IPS DF 6.9 (cell line): ENCODE data around the gene TOR2A.
A peak's percentile ranks its signal among the peaks of the same experiment; 100 is the strongest.

Source experiments
- DNase-seq: peaks from one replicate; pipeline ENCODE4 v3.0.0-alpha.2; 2013; ENCODE audit warnings: low read depth, low spot score
- H3K27ac ChIP-seq: one replicate; pipeline ENCODE4 v1.5.1; 2013; ENCODE audit warnings: low read length, control low read depth
- H3K27me3 ChIP-seq: 2 replicates; pipeline ENCODE4 v1.6.1; 2013; ENCODE audit warnings: mild to moderate bottlenecking, low read length; ENCODE audit not compliant: control insufficient read depth, insufficient read depth
- H3K36me3 ChIP-seq: 2 replicates; pipeline ENCODE4 v1.6.1; 2013; ENCODE audit warnings: low read length; ENCODE audit not compliant: control insufficient read depth, insufficient read depth
- H3K4me1 ChIP-seq: 2 replicates; pipeline ENCODE4 v1.6.1; 2013; ENCODE audit warnings: low read length; ENCODE audit not compliant: control insufficient read depth, insufficient read depth
- H3K4me3 ChIP-seq: 2 replicates; pipeline ENCODE4 v1.5.1; 2013; ENCODE audit warnings: mild to moderate bottlenecking, low read length
- H3K9me3 ChIP-seq: 2 replicates; pipeline ENCODE4 v1.6.1; 2013; ENCODE audit warnings: low read length, inconsistent platforms; ENCODE audit not compliant: control insufficient read depth, insufficient read depth
- WGBS: extraction: QIAGEN DNeasy Blood & Tissue Kit; methylation state at CpG from one replicate; pipeline ENCODE4 v1.1.7; 2013; ENCODE audit warnings: mixed read lengths, missing lambda C conversion rate; ENCODE audit not compliant: insufficient read length, insufficient coverage; 5-methylcytosine and 5-hydroxymethylcytosine counted together

TOR2A gene

DNA sequence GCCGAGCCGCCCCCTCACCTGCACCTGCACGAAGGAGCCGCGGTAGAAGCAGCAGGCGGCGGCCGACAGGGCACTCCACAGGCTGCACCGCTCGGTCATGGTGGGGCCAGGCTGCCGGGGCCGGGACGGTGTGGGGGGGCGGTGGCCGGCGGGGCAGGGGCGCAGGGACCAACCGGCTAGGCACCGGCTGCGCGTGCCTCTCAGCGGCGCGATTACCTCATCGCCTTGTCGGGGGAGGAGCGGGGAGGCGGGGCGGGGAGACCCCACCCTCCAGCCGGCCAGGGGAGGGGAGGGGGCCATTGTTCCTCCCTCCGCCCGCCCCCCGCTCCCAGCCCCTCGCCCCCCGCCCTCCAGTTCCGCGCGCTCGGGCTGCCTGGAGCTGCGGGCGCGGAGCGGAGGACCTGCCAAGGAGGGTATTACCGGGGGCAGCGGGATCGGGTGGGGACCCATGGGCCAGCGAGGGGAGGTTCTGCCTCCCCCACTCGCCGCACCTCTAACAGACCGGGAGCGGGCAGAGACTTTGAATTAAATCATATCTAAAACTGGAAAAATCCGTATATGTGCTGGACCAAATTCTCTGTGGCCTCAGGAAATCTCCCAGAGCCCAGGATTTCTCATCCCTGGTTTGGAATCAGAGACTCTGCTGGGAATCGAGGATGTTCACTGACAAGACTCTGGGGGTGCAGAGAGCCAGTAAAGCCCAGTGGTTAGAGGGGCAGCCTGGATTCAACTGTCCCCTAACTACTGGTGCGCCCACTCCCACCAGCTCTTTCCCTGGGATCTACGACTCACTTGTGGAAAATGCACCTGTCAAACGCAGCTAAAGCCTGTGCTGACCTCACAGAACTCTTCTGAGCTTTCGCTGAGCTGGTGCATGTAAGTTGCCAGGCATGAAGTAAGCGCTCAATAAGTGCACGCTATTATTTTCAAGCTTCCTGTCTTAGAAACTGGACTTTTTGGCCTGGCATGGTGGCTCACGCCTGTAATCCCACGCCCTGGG is 20.3 kb upstream of the TOR2A start:
- Histone ChIP-seq H3K4me1 (peaks cover 2% of the 10 kb centered on the region; the same call in 1 of the 2 replicates), H3K4me3 (peak overlapping the region; percentile 89), H3K9me3 (no peaks in the 10 kb centered on the region), H3K27me3 (no peaks in the 10 kb centered on the region), H3K27ac (no peak overlapping the region), H3K36me3 (no peaks in the 10 kb centered on the region)
- no CpG with 5 or more reads among the region's 61 CpGs for WGBS
- DNase-seq, result no peak

DNA sequence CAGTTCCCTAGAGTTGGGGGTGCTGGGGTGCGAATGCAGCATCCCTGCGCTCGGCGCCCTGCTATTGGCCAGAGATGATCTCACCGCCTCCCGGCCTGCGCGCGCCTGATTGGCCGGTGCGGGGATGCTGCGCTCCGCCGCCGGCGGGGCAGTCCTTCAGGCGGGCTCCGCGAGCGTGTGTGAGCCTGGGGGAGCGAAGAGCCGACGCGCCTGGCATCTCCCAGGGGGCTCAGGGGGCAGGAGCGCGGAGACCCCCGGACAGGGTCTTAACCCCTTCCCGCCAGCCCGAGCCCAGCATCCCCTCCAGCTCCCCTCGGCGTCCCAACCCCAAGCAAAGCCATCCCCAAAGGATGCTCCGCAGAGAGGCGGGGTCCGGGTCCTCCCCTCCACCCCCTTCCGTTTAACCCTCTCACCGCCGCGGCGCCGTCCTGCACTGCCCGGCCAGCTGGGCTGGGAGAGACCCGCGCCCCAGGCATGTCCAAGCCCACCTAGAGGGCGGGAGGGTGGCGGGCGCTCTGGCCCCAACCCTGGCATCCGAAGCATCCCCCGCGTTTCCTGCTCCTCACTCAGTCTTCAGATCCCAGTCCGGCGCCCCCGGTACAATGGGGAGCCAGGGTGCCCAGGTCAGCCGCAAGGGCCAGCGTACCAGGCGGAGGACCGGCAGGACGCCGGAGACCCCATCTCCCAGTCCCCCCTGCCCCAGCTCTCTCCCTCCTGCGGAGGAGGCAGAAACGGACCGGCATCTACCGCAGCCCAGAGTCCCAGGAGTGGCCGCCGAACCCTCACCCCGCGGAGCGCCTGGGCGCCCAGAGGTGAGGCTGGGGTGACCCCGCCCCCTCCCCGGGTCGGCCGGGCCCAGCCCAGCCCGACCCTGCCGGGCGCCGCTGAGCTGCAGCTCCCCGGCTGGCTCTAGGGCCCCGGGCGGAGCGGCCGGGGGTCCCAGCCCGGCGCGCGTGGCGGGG is 19.3 kb upstream of the TOR2A start:
- no peak overlapping the region for H3K27ac ChIP-seq
- no CpG with 5 or more reads among the region's 86 CpGs for WGBS
- peak overlapping the region; percentile 89 for H3K4me3 ChIP-seq
- H3K36me3 ChIP-seq, result peaks cover 2% of the 10 kb centered on the region
- no peaks in the 10 kb centered on the region for H3K9me3 ChIP-seq
- H3K27me3 ChIP-seq, result no peaks in the 10 kb centered on the region
- peaks cover 2% of the 10 kb centered on the region; the same call in 1 of the 2 replicates for H3K4me1 ChIP-seq
- DNase-seq, result no peak

GRCh38 chr9:127753622-127754021 is 18.5 kb upstream of the TOR2A start:
- no peaks in the 10 kb centered on the region for H3K9me3 ChIP-seq
- no CpG with 5 or more reads among the region's 8 CpGs for WGBS
- H3K27me3 ChIP-seq, result no peaks in the 10 kb centered on the region
- peaks cover 10% of the 10 kb centered on the region for H3K36me3 ChIP-seq
- no peak overlapping the region for H3K4me3 ChIP-seq
- peaks cover 2% of the 10 kb centered on the region; the same call in 1 of the 2 replicates for H3K4me1 ChIP-seq
- no peak overlapping the region for H3K27ac ChIP-seq
- no peak for DNase-seq

- Histone ChIP-seq H3K36me3 (peaks cover 10% of the 10 kb centered on the region), H3K27ac (no peak overlapping the region), H3K4me1 (peaks cover 2% of the 10 kb centered on the region; the same call in 1 of the 2 replicates), H3K9me3 (no peaks in the 10 kb centered on the region), H3K4me3 (no peak overlapping the region), H3K27me3 (no peaks in the 10 kb centered on the region)
- no CpG with 5 or more reads among the region's 8 CpGs for WGBS
- no peak for DNase-seq
These were observed 18.1 kb upstream of the TOR2A start for GRCh38 chr9:127753148-127753547.

GRCh38 chr9:127751269-127752054 is 16.4 kb upstream of the TOR2A start:
- Histone ChIP-seq H3K27ac (no peak overlapping the region), H3K9me3 (no peaks in the 10 kb centered on the region), H3K36me3 (peaks cover 10% of the 10 kb centered on the region), H3K4me3 (no peak overlapping the region), H3K27me3 (no peaks in the 10 kb centered on the region), H3K4me1 (peaks cover 2% of the 10 kb centered on the region; the same call in 1 of the 2 replicates)
- DNase-seq, result no peak
- WGBS, result no CpG with 5 or more reads among the region's 10 CpGs

DNA sequence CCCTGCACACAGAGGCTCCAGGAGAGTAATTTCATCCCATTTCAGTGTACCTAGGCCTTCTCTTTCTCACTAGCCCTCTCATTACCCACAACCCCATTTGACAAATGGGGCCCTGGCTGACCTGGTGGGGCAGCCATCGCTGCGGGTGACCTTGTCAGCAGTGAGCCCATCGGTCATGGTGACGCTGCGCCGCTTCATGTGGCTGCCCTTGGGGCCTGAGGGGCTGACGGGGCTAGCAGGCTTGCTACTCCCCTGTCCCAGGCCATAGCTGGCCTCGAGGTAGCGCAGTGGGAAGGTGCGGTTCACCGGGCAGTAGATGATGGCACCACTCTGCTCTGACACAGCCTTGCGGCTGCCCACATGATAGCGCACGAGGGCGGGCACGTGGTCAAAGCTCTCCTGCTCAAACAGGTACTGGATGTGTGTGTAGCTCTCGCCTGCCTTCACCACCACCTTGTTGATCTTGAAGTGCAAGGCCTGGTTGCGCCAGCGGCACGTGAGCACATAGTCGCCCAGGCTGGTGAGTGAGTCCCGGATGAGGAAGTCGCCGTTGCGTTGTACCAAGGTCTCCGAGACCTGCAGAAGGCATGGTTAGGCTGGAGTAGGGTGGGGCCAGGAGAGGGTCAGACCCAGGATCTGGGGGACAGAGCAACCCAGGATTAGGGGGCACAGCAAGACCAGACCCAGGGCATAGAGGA is 14.1 kb upstream of the TOR2A start:
- Histone ChIP-seq H3K27ac (no peak overlapping the region), H3K27me3 (no peaks in the 10 kb centered on the region), H3K4me1 (no peaks in the 10 kb centered on the region), H3K9me3 (no peaks in the 10 kb centered on the region), H3K4me3 (no peak overlapping the region), H3K36me3 (peaks cover 10% of the 10 kb centered on the region)
- no peak for DNase-seq
- no CpG with 5 or more reads among the region's 26 CpGs for WGBS

DNA sequence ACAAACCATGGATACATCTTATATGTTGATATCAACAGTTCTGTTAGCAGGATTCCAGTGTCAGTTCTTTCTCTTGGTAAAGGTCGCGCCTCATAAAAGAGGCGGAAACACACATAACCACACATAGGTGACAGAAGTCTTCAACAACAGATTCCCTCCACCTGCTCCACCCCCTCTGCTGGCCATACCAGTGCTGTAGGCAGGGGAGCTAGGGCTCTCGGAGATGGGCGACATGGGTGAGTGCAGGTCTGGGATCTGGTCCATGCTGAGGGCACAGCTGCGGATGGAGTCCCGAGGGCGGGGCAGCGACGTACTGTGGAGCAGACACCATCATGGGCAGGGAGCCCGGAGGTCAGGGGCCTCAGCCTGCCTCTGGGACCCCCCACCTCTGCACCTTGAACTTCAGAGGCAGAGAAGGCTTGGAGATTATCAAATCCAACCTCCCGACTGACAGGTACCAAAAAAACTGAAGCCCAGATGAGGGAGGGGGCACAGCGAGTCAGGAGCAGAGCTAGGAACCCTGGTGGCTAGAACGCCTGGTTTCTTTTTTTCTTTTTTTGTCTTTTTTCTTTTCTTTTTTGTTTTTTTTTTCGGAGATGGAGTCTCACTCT is 12.0 kb upstream of the TOR2A start:
- WGBS, result no CpG with 5 or more reads among the region's 15 CpGs

DNA sequence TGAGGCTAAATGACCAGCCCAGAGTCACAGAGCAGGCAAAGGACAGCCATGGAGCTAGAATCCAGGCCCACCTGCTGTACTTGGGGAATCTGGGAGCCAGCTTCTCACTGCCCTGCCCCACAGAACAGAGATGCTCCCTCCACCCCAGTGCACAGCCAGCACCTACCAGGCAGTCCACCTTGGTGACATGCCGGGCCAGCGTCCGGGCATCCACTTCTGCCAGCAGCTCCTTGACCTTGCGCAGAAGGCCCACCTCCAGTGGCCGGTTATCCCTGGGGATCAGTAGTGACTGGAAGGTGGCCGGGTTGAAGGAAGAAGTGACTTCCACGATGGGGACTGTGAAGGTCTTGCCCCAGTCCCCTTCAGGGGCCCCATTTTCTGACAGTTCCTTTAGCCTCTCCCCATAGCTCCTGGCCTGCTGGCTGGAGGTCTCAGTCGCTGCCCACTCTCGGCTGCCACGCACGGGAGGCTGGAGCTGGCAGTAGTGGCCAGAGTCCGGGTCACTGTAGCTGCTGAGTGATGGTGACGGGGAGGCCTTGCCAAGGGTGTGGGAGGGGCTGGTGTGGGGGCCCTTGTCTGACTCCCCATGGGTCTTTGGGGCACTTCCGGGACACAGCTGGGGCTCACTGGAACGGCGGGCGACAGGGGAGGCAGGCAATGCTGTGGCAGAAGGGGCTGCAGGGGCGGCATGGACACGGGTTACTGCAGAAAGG is 9.5 kb upstream of the TOR2A start:
- Histone ChIP-seq H3K36me3 (peaks cover 11% of the 10 kb centered on the region), H3K4me3 (no peak overlapping the region), H3K27me3 (no peaks in the 10 kb centered on the region), H3K9me3 (no peaks in the 10 kb centered on the region), H3K27ac (no peak overlapping the region), H3K4me1 (no peaks in the 10 kb centered on the region)
- no peak for DNase-seq
- WGBS, result no CpG with 5 or more reads among the region's 19 CpGs

More for the DNA sequence above, 12.0 kb upstream of the TOR2A start:
- Histone ChIP-seq H3K9me3 (no peaks in the 10 kb centered on the region), H3K36me3 (peaks cover 10% of the 10 kb centered on the region), H3K4me1 (no peaks in the 10 kb centered on the region), H3K27ac (no peak overlapping the region), H3K27me3 (no peaks in the 10 kb centered on the region), H3K4me3 (no peak overlapping the region)
- no peak for DNase-seq
